Hematopoietic multipotent progenitor cell treated with erythropoietin and hydrocortisone succinate and interleukin-3 and kit ligand, for 4 days (in vitro differentiated cells): ENCODE results near the gene NCKAP5L.

ENCODE experiments used
- DNase-seq: peaks from one replicate; pipeline ENCODE4 v3.0.0-alpha.2; 2015

NCKAP5L gene

GRCh38 chr12:49823951-49824350 is 4.3 kb downstream of the NCKAP5L start:
- no peak for DNase-seq

DNA sequence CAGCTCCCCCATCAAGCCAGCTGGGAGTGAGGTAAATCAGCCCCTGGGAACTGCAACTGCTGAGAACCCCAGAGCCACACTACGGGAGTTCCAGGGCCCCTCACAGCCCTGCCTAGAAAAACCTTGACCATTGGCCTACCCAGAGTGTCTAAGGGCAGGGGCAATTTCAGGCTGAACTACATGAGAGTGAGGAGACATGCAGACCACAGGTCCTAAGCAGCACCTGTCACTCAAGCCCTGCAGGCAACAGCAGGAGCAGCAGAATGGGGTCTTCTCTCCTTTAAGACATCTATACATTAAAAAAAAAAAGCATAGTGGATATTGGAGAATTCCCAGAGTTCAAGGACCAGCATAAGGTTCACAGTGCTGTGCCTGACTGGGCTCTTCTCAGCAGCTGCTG is 4.9 kb downstream of the NCKAP5L start:
- no peak for DNase-seq

DNA sequence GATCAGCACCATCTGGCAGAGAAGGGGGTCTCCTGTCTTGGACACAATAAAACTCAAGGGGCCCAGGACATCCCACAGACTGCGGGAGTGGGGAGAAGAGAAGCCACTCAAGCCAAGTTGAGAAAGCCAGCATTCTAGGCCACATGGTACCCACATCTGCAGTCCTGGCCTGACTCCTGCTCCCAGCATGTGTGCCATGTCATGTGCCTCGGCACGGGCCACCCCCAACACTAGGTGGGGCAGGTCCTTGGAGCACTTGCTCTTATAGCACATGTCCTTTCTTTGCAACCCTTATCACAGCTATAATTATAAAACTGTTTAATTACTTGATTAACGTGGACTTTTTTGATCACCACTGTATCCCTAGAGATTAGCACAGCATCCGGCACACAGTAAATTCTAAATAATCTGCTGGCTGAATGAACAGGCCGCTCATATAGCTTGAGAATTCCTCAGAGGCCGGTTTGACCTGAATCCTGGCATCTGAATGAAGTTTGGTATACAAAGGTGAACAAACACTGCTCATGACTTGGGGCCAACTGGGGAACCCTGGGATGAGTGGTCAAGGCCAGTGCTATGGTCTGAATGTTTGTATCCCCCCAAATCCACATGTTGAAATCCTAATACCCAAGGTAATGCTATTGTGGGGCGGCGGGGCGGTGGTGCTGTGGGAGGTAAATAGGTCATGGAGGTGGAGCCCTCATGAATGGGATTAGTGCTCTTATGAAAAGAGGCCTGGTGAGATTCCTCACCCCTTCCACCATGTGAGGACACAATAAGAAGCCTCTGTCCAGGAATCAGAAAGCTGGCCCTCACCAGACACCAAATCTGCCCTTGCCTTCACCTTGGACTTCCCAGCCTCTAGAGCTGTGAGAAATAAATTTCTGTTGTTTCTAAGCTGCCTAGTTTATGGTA is 6.6 kb downstream of the NCKAP5L start:
- no peak for DNase-seq

GRCh38 chr12:49819786-49820185 is 8.4 kb downstream of the NCKAP5L start:
- DNase-seq = no peak

GRCh38 chr12:49818241-49818895 is 9.8 kb downstream of the NCKAP5L start:
- DNase-seq = no peak

GRCh38 chr12:49813131-49813530 is 15.1 kb downstream of the NCKAP5L start:
- DNase-seq = no peak

GRCh38 chr12:49811961-49812401 is 16.2 kb downstream of the NCKAP5L start:
- DNase-seq = no peak

- DNase-seq = no peak
These were observed 17.1 kb downstream of the NCKAP5L start for GRCh38 chr12:49811136-49811535.

- no peak for DNase-seq
These were observed 18.3 kb downstream of the NCKAP5L start for GRCh38 chr12:49809906-49810389.

GRCh38 chr12:49809381-49809905 is 18.8 kb downstream of the NCKAP5L start:
- no peak for DNase-seq

GRCh38 chr12:49808686-49809380 is 19.4 kb downstream of the NCKAP5L start:
- DNase-seq = no peak

DNA sequence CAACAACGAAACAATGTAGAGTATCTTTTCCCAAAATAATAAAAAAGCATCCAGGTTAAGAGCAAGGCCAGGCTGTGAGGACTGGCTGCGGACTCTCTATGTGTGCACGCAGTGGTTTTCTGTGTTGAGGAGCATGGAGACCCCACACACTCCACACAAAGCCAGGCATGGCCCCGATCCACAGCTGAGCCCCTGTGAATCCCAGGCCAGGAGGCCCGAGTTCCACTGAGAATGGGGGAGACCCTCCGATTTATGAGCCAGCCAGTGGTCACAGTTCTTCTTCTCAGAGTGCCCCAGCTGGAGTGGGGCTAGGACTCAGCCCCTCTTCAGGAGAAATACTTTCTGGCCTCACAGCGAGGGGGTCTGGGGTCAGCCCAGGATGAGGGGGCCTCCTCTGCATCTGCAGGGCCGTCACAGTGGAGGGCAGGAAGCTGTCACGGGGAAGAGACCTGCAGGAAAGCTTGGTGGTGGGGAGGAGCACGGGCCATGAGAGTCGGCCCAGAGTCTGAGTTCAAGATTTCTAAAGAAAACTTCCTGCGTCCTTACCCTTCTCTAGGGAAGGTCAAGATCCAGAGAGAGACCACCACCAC is 20.1 kb downstream of the NCKAP5L start:
- no peak for DNase-seq

GRCh38 chr12:49806877-49807276 is 21.3 kb downstream of the NCKAP5L start:
- no peak for DNase-seq

DNA sequence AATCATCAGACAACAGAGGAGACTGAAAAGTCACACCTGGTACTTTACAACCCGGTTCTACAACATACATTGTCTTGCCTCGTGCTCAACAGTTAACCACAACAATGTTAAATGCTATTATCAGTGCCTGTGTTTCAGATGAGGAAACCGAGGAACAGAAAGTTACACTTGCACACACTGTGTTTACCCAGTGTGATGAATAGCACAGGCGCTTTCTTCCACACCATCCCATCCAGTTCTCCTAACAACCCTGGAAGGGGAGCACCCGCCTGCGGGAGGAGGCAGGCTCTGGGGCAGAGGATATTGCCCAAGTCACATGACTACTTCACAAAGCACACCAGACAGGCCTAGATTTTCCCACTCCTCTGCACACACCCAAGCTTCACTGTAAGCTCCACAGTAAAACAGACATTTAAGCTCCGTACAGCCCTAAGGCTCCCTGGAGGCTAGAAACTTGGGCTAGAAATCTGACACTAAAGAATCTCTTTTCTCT is 21.8 kb downstream of the NCKAP5L start:
- DNase-seq = no peak

DNA sequence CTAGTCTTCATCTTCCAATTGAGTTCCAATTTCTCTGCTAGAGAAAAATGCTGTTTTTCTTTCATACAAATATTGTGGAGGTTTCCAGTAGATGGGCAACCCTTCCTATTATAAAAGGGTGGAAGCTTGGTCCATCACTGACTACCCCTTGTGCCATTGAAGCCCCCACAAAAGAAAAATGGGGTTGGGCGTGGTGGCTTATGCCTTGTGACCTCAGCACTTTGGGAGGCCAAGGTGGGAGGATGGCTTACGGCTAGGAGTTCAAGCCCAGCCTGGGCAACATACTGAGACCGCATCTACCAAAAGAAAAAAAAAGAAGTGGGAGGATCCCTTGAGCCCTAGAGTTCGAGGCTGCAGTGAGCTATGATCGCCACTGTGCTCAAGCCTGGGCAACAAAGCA is 22.8 kb downstream of the NCKAP5L start:
- DNase-seq = no peak

DNA sequence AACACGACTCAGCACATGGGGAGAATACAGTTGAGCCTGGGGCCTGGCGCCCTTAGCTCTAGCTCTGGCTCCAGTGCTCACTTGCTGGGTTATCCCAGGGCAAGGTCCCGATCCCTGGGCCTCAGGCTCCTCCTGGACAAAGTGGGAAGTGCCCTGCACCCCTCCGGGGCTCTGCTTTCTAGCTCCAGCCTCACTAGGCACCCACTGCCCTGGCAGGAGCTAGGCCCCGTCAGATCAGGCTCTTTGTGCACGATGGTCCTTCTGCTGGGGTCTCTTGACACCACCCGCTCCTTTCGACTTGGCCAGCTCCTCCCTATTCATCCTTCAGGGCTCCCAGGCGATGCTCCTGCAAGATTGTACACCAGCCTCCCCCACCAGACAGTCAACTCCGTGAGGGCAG is 23.4 kb downstream of the NCKAP5L start:
- no peak for DNase-seq

DNA sequence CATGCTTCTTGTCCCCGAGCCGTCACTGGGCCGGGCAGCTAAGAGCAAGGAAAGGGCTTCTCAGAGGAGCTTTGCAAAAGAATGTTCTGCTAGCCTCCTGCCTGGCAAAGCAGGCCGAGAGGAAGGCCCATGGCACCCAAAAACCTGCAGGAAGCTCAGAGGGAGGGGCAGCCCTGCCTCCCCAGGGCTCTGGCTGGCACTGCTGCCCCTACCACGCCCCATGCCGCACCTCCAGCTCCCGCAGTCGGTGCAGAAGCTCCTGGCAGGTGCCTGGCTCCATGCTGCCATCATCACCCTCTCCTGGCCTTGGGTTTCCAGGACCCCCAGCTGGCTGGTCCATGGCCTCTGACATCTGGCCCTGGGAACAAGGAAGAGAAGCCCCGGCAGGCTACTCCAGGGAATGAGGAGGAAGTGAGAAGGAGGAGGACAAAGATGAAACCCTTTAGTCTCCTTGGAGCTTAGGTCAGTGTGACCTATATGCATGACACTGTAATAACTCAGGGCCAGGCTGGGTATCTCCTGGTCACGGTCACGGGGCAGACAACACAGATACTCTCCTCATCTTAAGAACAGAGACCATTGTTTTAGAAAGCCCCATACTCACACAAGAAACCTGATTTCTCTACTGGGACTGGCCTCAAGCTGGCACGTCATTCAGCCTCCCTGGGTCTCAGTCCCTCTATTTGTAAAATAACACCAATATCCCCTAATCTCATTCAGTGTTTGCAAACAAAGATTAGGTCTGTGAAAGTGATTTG is 24.3 kb downstream of the NCKAP5L start:
- no peak for DNase-seq

DNA sequence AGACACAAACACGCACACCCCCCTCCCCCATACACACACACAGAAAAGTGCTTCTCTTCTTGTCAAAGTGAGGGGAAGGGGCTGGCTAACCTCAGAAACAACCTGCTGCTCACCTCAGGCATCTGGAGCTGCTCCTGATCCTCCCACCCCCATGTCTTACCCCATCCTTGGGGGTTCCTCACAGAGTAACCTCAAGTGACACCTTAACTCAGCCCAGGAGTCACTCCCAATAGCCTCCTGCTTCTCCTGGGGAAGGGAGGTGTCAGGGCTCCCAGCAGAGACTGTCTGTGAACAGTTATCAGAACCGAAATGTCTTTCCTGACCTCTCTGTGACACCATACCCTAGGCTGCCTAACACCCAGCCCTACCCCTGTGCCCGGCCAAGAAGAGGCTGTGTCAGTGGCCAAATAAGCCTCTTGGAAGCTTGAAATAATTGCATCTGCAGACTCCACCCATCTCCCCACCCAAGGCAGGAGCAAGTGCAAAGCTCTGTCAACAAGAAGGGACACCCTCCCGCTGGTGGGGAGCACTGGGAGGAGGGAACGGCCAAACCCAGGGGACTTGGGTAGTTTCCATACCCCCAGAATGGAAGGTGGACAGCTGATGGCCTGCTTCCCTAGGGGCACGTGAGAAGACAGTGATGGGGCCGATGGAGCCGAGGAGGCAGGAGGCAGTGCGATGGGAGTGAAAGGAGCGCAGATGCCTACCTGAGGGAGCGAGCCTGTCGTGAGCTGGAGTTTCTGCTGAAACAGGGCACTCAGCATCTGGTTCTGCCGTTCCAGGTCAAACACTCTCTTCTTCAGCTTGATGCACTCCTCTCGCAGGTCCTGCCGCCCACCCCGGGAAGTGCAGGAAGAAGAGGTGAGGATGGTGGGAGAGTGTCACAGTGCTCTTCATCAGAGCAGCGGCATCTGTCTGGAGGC is 26.8 kb downstream of the NCKAP5L start:
- DNase-seq = no peak

DNA sequence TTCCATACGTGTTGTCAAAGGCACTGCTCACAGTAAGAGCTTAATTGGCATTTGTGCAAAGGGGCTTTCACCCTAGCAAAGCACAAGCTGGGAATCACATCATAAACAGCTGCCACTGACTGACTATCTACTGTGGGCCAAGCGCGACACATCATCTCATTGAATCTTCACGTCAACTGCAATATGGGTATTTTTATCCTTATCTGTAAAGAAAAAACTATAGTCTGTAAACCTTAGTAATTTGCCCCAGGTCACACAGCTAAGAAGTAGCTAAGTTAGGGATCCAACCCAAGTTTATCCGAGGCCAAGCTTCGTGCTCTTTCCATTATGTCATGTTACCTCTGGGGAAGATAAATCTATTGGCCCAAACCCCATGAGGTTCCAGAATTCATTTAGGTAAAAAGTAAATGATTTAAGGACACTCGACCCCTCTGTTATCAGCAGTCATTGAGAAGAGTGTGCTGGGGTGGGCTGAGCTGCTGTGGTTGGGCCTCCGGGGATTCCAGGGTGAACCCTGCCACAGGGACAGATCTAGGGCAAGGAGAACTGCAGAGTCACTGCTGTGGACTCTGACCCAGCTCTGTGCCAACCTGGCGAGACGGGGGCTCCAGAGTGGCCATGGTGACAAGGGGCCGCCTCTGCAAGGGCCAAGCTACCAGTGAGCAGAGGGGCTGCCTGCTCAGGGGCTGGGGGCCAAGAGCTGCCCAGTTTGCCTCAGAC is 27.6 kb downstream of the NCKAP5L start:
- no peak for DNase-seq

- no peak for DNase-seq
These were observed 29.3 kb downstream of the NCKAP5L start for GRCh38 chr12:49798934-49799333.
